COLO668 (cell line): ENCODE results near the gene TEX12.

Experiments
- DNase-seq: peaks from one replicate; lab custom pipeline; 2025; ENCODE audit not compliant: unreplicated experiment; lab: John Stamatoyannopoulos, UW

Gene TEX12

DNA sequence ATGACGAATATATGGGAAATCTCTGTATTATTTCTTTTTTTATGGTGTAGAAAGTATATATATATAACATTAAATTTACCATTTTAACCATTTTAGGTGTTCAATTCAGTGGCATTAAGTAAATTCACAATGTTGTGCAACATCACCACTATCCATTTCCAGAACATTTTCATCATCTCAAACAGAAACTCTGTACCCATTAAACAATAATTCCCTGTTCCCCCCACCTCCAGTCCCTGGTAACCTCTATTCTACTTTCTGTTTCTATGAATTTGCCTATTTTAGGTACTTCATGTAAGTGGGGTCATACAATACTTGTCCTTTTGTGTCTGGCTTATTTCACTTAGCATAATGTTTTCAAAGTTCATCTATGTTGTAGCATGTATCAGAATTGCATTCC, 43.7 kb downstream of the TEX12 start:
- DNase-seq, result no peak

GRCh38 chr11:112211536-112211935, 44.4 kb downstream of the TEX12 start:
- no peak for DNase-seq

GRCh38 chr11:112212290-112212689, 45.1 kb downstream of the TEX12 start:
- DNase-seq, result no peak

GRCh38 chr11:112212710-112213109, 45.5 kb downstream of the TEX12 start:
- DNase-seq, result no peak

DNA sequence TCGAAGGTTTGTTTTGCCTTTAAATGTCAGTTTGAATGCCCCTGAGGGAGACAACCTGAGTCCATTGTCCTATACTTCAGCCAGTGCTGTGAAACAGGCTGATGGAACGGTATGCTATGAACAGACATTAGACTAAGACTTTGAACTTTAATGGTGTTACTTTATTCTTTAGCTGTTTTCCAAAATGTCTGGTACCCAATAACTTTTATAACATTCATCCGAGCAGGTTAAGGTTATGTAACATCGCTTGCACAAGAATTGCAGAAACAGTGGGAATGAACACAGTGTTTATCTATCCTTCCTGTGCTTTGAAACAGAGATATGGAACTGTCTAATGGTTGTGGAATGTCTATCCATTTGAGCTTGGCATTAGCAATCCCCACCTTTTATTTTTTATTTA, 46.6 kb downstream of the TEX12 start:
- DNase-seq, result no peak

DNA sequence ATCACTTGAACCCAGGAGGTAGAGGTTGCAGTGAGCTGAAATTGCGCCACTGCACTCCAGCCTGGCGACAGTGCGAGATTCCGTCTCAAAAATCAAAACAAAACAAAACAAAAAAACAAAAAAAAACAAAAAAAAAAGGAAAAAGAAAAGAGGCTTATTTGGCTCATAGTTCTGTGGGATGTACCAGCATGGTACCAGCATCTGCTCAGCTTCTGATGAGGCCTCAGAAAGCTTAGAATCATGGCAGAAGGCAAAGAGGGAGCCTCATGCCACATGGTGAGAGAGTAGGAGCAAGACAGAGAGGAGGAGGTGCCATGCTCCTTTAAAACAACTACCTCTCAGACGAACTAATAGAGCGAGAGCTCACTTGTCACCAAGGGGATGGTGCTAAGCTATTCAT, 48.4 kb downstream of the TEX12 start:
- no peak for DNase-seq

DNA sequence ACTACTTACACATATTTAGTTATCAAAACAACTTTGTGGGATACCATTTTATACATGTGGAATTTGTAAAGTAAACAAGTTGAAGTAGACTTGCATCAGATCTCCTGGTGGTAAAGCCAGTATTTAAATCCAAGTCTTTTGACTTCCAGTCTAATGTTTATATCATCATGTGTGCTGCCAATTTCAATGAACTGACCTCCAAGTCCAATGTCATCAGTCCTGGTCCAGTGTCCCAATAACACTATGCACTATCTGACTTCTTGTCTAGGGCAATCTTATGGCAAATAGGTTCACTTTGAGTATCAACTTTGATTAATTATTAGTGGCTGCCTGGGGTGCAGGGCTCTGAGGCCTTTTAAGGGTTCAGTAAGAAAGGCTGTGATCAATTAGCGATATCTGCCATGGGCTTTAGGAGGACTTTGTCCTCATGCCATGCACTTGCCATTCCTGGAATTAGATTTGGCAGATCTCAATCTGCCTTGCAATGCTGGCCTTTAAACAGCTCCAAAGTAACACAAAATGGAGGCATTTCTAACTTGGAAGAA, 49.5 kb downstream of the TEX12 start:
- no peak for DNase-seq

DNA sequence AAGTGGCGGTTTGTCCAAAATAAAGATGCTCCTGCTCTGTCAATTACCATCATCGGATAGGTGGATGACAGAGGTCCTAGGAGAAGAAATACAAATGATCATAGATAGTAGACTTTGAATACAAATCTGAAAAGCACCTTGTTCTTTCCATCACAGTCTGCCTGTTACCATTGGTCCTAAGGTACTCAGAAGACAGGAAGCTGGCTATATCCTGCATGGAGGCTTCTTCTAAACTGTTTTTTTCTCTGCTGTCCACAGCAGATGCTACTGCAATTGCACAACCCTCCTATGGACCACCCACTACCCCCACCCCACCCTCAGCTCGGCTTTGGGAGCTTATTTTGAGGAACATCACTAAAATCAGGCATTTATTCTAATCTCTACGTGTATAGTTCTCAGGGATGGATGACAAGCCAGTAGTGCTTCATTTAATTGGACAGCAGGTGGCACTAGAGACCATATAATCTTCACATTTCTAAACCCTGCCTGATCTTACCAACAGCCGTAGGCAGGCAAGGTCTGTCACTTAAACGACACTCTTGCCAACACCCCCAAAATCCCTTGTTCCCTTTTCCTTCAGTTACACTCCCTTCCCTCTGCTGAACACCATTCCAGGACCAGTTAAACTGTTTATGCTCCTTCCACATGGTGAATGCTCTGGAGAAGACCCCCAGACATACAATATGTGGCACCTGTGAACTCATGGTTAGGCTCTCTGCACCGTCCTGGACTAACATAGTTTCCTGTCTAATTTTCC, 52.5 kb downstream of the TEX12 start:
- DNase-seq, result peak; percentile 16

- DNase-seq, result no peak
Observed at GRCh38 chr11:112221274-112221835, 54.2 kb downstream of the TEX12 start.
